Activated T-cell treated with anti-CD3 and anti-CD28 coated beads, Interleukin-2, amount 50 U/mL, for 24 hours (primary cell): Measurements from ENCODE around the gene ORMDL1.

Source experiments
- DNase-seq: peaks from one replicate; pipeline ENCODE4 v3.0.0-alpha.2; 2020
- H3K27ac Mint-ChIP-seq: 2 replicates; pipeline ENCODE4 v1.8.0; 2020; ENCODE audit warnings: mild to moderate bottlenecking, mixed read lengths
- H3K27me3 Mint-ChIP-seq: 2 replicates; pipeline ENCODE4 v1.8.0; 2020; ENCODE audit warnings: mixed read lengths
- H3K36me3 Mint-ChIP-seq: 2 replicates; pipeline ENCODE4 v1.8.0; 2020; ENCODE audit warnings: low read depth, mixed read lengths
- H3K4me1 Mint-ChIP-seq: 2 replicates; pipeline ENCODE4 v1.8.0; 2020; ENCODE audit warnings: low read depth, mixed read lengths
- H3K4me3 Mint-ChIP-seq: 2 replicates; pipeline ENCODE4 v1.8.0; 2020; ENCODE audit warnings: mild to moderate bottlenecking, moderate library complexity, mixed read lengths
- H3K9me3 Mint-ChIP-seq: 2 replicates; pipeline ENCODE4 v1.8.0; 2020; ENCODE audit warnings: mixed read lengths

The ORMDL1 gene

DNA sequence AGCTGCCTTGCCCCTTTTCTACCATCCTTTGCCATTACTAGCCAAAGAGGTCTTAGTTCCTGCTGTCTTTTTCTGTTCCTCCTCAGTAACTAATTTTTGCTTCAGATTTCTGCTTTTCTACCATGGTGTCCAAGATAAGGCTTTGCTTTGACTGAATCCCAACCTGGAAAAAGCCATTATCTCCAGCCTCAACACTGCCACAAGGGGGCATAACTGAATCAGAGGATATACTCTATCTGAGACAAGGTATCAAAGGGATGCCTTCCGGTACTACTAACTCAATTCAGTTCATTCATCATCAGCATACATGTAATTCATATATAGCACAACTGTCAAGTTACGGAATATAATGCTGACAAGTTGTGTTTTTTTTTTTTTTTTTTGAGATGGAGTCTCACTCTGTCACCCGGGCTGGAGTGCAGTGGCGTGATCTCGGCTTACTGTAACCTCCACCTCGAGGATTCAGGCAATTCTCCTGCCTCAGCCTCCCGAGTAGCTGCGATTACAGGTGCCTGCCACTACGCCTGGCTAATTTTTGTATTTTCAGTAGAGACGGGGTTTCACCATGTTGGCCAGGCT lies 33.0 kb downstream of the ORMDL1 start:
- H3K36me3 Mint-ChIP-seq: peaks cover 72% of the 10 kb centered on the region
- no peak overlapping the region for H3K4me3 Mint-ChIP-seq
- no peak for DNase-seq
- H3K9me3 Mint-ChIP-seq: no peaks in the 10 kb centered on the region
- no peaks in the 10 kb centered on the region for H3K27me3 Mint-ChIP-seq
- H3K27ac Mint-ChIP-seq: no peak overlapping the region
- H3K4me1 Mint-ChIP-seq: no peaks in the 10 kb centered on the region

DNA sequence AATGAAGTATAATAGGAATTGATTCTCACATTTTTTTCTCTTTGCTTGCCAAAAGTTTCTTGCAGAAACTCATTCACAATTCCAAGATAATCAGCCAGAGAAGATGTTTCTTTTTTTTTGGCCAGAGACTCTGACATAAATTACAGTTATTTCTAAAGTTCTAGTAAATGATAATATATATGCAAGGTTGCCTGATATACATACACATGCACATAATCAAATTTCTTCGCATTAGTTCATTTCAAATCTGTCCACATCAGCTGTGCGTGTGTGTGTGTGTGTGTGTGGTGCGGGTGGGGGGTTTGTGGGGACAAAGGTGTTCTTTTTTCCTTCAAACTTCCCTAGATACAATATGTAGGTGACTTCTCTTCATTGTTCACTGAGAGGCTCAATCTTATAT lies 54.7 kb downstream of the ORMDL1 start:
- no peaks in the 10 kb centered on the region for H3K4me1 Mint-ChIP-seq
- no peaks in the 10 kb centered on the region for H3K9me3 Mint-ChIP-seq
- H3K27me3 Mint-ChIP-seq: no peaks in the 10 kb centered on the region
- H3K27ac Mint-ChIP-seq: no peak overlapping the region
- no peak overlapping the region for H3K4me3 Mint-ChIP-seq
- H3K36me3 Mint-ChIP-seq: peaks cover 3% of the 10 kb centered on the region
- no peak for DNase-seq

DNA sequence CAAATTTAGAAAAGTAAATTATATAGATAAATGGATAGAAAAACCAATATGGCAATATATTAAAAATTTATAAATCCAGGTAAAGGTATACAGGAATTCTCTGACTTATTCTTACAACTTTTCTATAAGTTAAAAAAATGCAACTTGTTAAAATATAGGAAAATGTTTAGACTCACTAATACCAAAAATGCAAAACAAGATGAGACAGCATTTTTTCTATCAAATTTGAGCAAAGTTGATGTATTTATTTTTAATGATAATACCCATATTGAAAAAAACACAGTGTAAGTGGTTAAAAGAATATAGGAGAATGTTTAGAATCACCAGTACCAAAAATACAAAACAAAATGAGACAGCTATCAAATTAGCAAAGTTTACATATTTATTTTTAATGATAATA lies 57.3 kb downstream of the ORMDL1 start:
- H3K27me3 Mint-ChIP-seq: no peaks in the 10 kb centered on the region

DNA sequence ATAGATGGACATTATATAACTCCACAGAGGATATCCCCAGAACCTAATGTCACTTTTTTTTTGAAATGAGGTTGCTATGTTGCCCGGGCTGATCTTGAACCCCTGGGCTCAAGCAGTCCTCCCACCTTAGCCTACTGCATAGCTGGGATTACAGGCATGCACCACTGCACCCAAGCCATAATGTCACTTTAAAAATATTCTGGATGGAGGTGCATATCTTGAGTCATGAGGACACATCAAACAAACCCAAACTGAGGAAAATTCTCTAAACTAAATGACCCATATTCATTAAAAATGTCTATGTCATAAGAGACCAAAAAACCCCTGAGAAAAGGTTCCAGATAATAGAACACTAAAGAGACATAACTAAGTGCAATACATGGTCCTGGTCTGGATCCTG lies 57.9 kb downstream of the ORMDL1 start:
- no peaks in the 10 kb centered on the region for H3K9me3 Mint-ChIP-seq
- no peak overlapping the region for H3K4me3 Mint-ChIP-seq
- H3K27me3 Mint-ChIP-seq: no peaks in the 10 kb centered on the region
- H3K4me1 Mint-ChIP-seq: peaks cover 13% of the 10 kb centered on the region
- H3K27ac Mint-ChIP-seq: no peak overlapping the region
- H3K36me3 Mint-ChIP-seq: peaks cover 3% of the 10 kb centered on the region
- DNase-seq: no peak

More for the DNA sequence above, 57.3 kb downstream of the ORMDL1 start:
- H3K27ac Mint-ChIP-seq: no peak overlapping the region
- no peaks in the 10 kb centered on the region for H3K9me3 Mint-ChIP-seq
- no peak overlapping the region for H3K4me3 Mint-ChIP-seq
- no peak for DNase-seq
- peaks cover 3% of the 10 kb centered on the region for H3K36me3 Mint-ChIP-seq
- H3K4me1 Mint-ChIP-seq: peaks cover 13% of the 10 kb centered on the region

DNA sequence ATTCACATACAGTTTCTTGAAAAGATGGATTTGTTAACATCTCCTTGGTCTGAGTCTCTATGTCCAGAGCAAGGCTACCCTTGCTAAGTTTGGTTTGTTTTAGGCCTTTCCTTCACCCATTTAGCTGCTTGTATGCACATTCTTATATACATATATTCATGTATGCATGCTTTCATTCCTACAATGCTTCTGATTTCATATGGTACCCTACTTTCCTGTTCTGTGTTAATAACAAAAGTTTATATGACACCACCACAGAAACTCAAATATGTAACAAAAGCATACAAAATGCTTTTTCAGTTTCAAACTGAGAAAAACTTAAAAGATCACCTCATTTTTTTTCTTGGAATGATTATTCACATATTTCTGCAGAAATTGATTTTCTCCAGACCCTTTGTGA lies 60.9 kb downstream of the ORMDL1 start:
- peaks cover 13% of the 10 kb centered on the region for H3K4me1 Mint-ChIP-seq
- H3K27ac Mint-ChIP-seq: peak overlapping the region; percentile 53
- no peaks in the 10 kb centered on the region for H3K9me3 Mint-ChIP-seq
- H3K27me3 Mint-ChIP-seq: no peaks in the 10 kb centered on the region
- DNase-seq: no peak
- H3K36me3 Mint-ChIP-seq: no peaks in the 10 kb centered on the region
- H3K4me3 Mint-ChIP-seq: no peak overlapping the region
